ENCODE measurements around the gene MSRB3.
"Not testable (repeated sequence)": the region's sequence is repeated elsewhere in the genome, so short reads cannot be mapped to it uniquely, and the experiment has no call there.

The MSRB3 gene

DNA sequence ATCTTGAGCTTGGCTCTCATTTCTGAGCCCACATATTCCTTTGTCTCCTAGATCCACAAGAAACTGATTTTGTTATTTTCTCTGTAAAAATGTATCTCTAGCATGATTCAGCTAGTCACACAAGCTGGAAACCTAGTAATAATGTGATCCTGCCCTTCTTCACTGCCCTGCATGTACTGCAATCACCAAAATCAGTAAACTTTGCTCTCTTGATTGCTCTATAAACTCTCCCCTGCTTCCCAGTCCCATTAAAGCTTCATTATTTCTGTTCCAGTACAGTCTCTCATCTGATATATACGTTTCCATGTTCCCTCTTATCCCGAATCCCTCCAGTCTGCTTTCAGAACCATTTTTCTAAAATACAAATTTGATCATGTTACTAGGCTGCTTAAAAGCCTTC is 166.5 kb downstream of the MSRB3 start:
- H3K4me2 ChIP-seq (ENCODE audit: low read length), result no peak overlapping the region

GRCh38 chr12:65446901-65447300 is 168.4 kb downstream of the MSRB3 start:
- Histone ChIP-seq H3K27ac (no peak overlapping the region), H3K4me3 (ENCODE audit: low read depth, low read length) (no peak overlapping the region), H3K27me3 (ENCODE audit: control insufficient read depth, insufficient read depth, low read length) (no peaks in the 10 kb centered on the region), H3K79me2 (no peaks in the 10 kb centered on the region), H3K4me2 (ENCODE audit: low read length) (no peak overlapping the region), H3K4me1 (no peaks in the 10 kb centered on the region), H3K36me3 (ENCODE audit: control insufficient read depth, insufficient read depth, low read length) (no peaks in the 10 kb centered on the region), H3K9me3 (ENCODE audit: control insufficient read depth, low read length) (no peaks in the 10 kb centered on the region), H2AFZ (no peak overlapping the region), H3K9ac (no peak overlapping the region)
- TF ChIP-seq, protein P1, sequence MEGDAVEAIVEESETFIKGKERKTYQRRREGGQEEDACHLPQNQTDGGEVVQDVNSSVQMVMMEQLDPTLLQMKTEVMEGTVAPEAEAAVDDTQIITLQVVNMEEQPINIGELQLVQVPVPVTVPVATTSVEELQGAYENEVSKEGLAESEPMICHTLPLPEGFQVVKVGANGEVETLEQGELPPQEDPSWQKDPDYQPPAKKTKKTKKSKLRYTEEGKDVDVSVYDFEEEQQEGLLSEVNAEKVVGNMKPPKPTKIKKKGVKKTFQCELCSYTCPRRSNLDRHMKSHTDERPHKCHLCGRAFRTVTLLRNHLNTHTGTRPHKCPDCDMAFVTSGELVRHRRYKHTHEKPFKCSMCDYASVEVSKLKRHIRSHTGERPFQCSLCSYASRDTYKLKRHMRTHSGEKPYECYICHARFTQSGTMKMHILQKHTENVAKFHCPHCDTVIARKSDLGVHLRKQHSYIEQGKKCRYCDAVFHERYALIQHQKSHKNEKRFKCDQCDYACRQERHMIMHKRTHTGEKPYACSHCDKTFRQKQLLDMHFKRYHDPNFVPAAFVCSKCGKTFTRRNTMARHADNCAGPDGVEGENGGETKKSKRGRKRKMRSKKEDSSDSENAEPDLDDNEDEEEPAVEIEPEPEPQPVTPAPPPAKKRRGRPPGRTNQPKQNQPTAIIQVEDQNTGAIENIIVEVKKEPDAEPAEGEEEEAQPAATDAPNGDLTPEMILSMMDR (IDR thresholded peaks at IDR 0.05), result no peak

More for the DNA sequence above, 166.5 kb downstream of the MSRB3 start:
- TF ChIP-seq, protein P1 (IDR thresholded peaks at IDR 0.05), result no peak
- Histone ChIP-seq H3K27me3 (ENCODE audit: control insufficient read depth, insufficient read depth, low read length) (no peaks in the 10 kb centered on the region), H3K27ac (no peak overlapping the region), H3K79me2 (no peaks in the 10 kb centered on the region), H3K4me3 (ENCODE audit: low read depth, low read length) (no peak overlapping the region), H3K9me3 (ENCODE audit: control insufficient read depth, low read length) (no peaks in the 10 kb centered on the region), H3K36me3 (ENCODE audit: control insufficient read depth, insufficient read depth, low read length) (no peaks in the 10 kb centered on the region), H3K4me1 (no peaks in the 10 kb centered on the region), H2AFZ (no peak overlapping the region), H3K9ac (no peak overlapping the region)

DNA sequence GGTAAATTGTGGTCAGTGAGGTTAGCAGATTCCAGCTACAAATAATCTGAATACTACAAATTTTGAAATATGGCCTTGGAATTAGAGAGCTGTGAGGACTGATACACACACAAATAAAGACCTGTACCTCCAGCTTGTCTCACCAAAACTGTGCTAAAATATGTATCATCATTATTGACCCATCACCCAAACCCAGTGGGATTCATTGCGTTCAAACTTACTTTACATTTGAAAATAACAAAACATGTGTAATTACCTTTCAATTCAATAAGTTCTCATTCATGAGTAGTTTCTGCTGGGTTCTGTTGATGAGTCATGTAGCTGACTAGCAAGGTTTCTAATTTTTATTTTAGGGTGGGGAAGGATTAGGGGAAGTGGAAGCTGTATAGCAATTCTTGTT is 170.9 kb downstream of the MSRB3 start:
- H3K27me3 ChIP-seq (ENCODE audit: control insufficient read depth, insufficient read depth, low read length), result no peaks in the 10 kb centered on the region
- H3K9ac ChIP-seq, result no peak overlapping the region
- no peak overlapping the region for H2AFZ ChIP-seq
- H3K4me2 ChIP-seq (ENCODE audit: low read length), result no peak overlapping the region
- TF ChIP-seq, protein P1 (IDR thresholded peaks at IDR 0.05), result no peak
- H3K79me2 ChIP-seq, result no peaks in the 10 kb centered on the region
- no peak overlapping the region for H3K27ac ChIP-seq
- H3K4me1 ChIP-seq, result no peaks in the 10 kb centered on the region
- no peaks in the 10 kb centered on the region for H3K36me3 ChIP-seq (ENCODE audit: control insufficient read depth, insufficient read depth, low read length)
- no peaks in the 10 kb centered on the region for H3K9me3 ChIP-seq (ENCODE audit: control insufficient read depth, low read length)
- no peak overlapping the region for H3K4me3 ChIP-seq (ENCODE audit: low read depth, low read length)

DNA sequence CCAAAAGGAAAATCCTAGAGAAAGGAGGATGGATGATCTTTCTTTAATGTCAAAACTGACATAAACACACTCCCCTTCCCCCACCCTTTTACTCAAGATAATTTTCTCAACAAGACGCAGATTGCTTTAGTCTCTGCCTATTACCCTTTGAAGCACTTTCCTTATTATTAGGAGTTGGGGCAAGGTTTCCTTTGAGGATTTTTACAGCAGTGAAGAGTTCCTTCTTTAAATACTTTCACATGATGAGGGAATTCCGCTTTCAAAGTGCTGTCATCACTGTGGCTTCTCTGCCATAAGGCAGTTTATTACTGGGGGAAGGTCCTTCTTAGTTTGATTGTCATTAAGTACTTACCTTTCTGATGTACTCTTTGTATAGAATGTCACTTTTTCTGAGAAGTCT is 172.1 kb downstream of the MSRB3 start:
- H3K79me2 ChIP-seq, result no peaks in the 10 kb centered on the region
- no peaks in the 10 kb centered on the region for H3K9me3 ChIP-seq (ENCODE audit: control insufficient read depth, low read length)
- no peak overlapping the region for H2AFZ ChIP-seq
- no peaks in the 10 kb centered on the region for H3K36me3 ChIP-seq (ENCODE audit: control insufficient read depth, insufficient read depth, low read length)
- no peak overlapping the region for H3K4me3 ChIP-seq (ENCODE audit: low read depth, low read length)
- no peaks in the 10 kb centered on the region for H3K27me3 ChIP-seq (ENCODE audit: control insufficient read depth, insufficient read depth, low read length)
- no peaks in the 10 kb centered on the region for H3K4me1 ChIP-seq
- H3K4me2 ChIP-seq (ENCODE audit: low read length), result no peak overlapping the region
- no peak overlapping the region for H3K27ac ChIP-seq
- no peak overlapping the region for H3K9ac ChIP-seq
- TF ChIP-seq, protein P1 (IDR thresholded peaks at IDR 0.05), result no peak

GRCh38 chr12:65454115-65454787 is 175.8 kb downstream of the MSRB3 start:
- Histone ChIP-seq H3K36me3 (ENCODE audit: control insufficient read depth, insufficient read depth, low read length) (no peaks in the 10 kb centered on the region), H3K4me3 (ENCODE audit: low read depth, low read length) (no peak overlapping the region), H3K9ac (no peak overlapping the region), H3K4me2 (ENCODE audit: low read length) (no peak overlapping the region), H3K9me3 (ENCODE audit: control insufficient read depth, low read length) (no peaks in the 10 kb centered on the region), H2AFZ (no peak overlapping the region), H3K79me2 (no peaks in the 10 kb centered on the region), H3K27ac (no peak overlapping the region), H3K4me1 (no peaks in the 10 kb centered on the region), H3K27me3 (ENCODE audit: control insufficient read depth, insufficient read depth, low read length) (no peaks in the 10 kb centered on the region)
- TF ChIP-seq, protein P1 (IDR thresholded peaks at IDR 0.05), result no peak

GRCh38 chr12:65457341-65457740 is 178.9 kb downstream of the MSRB3 start:
- not testable (repeated sequence) for H3K27ac ChIP-seq

More at GRCh38 chr12:65457341-65457740, 178.9 kb downstream of the MSRB3 start:
- not testable (repeated sequence) for H3K4me2 ChIP-seq (ENCODE audit: low read length); H3K79me2 ChIP-seq; H3K27me3 ChIP-seq (ENCODE audit: control insufficient read depth, insufficient read depth, low read length); H2AFZ ChIP-seq; H3K4me3 ChIP-seq (ENCODE audit: low read depth, low read length); H3K4me1 ChIP-seq; H3K9ac ChIP-seq; H3K9me3 ChIP-seq (ENCODE audit: control insufficient read depth, low read length); H3K36me3 ChIP-seq (ENCODE audit: control insufficient read depth, insufficient read depth, low read length)
